MCF 10A (cell line): ENCODE measurements around the gene NUFIP2. TPM values are rescaled to one million over a fixed set of nuclear protein-coding genes. Genes with fewer than 3 reads are reported as not detected.
A peak's percentile ranks its signal among the peaks of the same experiment; 100 is the strongest.
"Not testable (repeated sequence)": the region's sequence is repeated elsewhere in the genome, so short reads cannot be mapped to it uniquely, and the experiment has no call there.

ENCODE experiments used
- BruUV-seq: library from RNA; stranded (reverse); fragments of 400-500 nt; replicated peaks from 2 replicates; lab custom pipeline; 2021; lab: Mats Ljungman, UMichigan
- CTCF ChIA-PET: fragments of 300-600 bp; sonication (Branson Sonifier 250); formaldehyde crosslinking; extraction: SDS; loops from one replicate; lab custom pipeline; 2021; ENCODE audit warnings: antibody characterized with exemption, inconsistent platforms; lab: Yijun Ruan, JAX
- POLR2A ChIA-PET: fragments of 300-600, 350-650 bp; sonication (Branson Sonifier 250); formaldehyde crosslinking; extraction: SDS; loops from one replicate; lab custom pipeline; 2020; ENCODE audit warnings: antibody characterized with exemption, inconsistent platforms; lab: Yijun Ruan, JAX
- DNase-seq: peaks from one replicate; pipeline ENCODE4 v3.0.0-alpha.2; 2018; ENCODE audit not compliant: unreplicated experiment
- H3K27ac Mint-ChIP-seq: one replicate; pipeline ENCODE4 v1.8.0; 2022; ENCODE audit warnings: mild to moderate bottlenecking, low read depth, mixed read lengths; ENCODE audit not compliant: unreplicated experiment
- H3K27me3 Mint-ChIP-seq: one replicate; pipeline ENCODE4 v1.8.0; 2022; ENCODE audit warnings: mixed read lengths; ENCODE audit not compliant: insufficient read depth, unreplicated experiment
- H3K36me3 Mint-ChIP-seq: one replicate; pipeline ENCODE4 v1.8.0; 2022; ENCODE audit warnings: mild to moderate bottlenecking, moderate library complexity, mixed read lengths; ENCODE audit not compliant: insufficient read depth, unreplicated experiment
- H3K4me1 Mint-ChIP-seq: one replicate; pipeline ENCODE4 v1.8.0; 2022; ENCODE audit warnings: mixed read lengths; ENCODE audit not compliant: insufficient read depth, unreplicated experiment
- H3K4me3 Mint-ChIP-seq: one replicate; pipeline ENCODE4 v1.8.0; 2022; ENCODE audit warnings: mild to moderate bottlenecking, moderate library complexity, mixed read lengths; ENCODE audit not compliant: unreplicated experiment
- H3K9me3 Mint-ChIP-seq: one replicate; pipeline ENCODE4 v1.8.0; 2022; ENCODE audit warnings: mixed read lengths; ENCODE audit not compliant: unreplicated experiment
- CTCF ChIP-seq: fragments of 200-600 bp; IDR thresholded peaks from one replicate; pipeline ENCODE4 v1.8.0; 2022; ENCODE audit warnings: antibody characterized with exemption, mild to moderate bottlenecking; ENCODE audit not compliant: unreplicated experiment
- intact Hi-C: fragments of 100-400 bp; cut with micrococcal nuclease; formaldehyde crosslinking; loops from 2 replicates; pipeline ENCODE4 v1.14.1; 2022
- total RNA-seq: library from RNA; stranded (reverse); gene quantifications from 2 replicates; pipeline ENCODE4 v1.2.3, GENCODE V29; 2022

The NUFIP2 gene
- total RNA-seq, 1 experiment from 2014 or later = 78.6 TPM

- Mint-ChIP-seq H3K27me3 (no peaks in the 10 kb centered on the region), H3K4me3 (no peak overlapping the region), H3K4me1 (peaks cover 32% of the 10 kb centered on the region), H3K27ac (peak overlapping the region; percentile 88), H3K36me3 (no peaks in the 10 kb centered on the region), H3K9me3 (no peaks in the 10 kb centered on the region)
- no peak for TF ChIP-seq CTCF
- CTCF ChIA-PET = interaction anchor here (1.1 to 6.6 kb wide), 5 partner anchors 10 to 92 kb away, joined by 3 to 55 read pairs (median 6); no protein-coding TSS in a partner anchor
- intact Hi-C loops = no loop called here
- no TSS peak for BruUV-seq
- POLR2A ChIA-PET = interaction anchor here (0.6 to 2.5 kb wide), 5 partner anchors 20 to 181 kb away, joined by 3 to 13 read pairs (median 5); no protein-coding TSS in a partner anchor
- DNase-seq = peak; percentile 63
Observed at GRCh38 chr17:29237476-29238132, 56.3 kb downstream of the NUFIP2 start.

GRCh38 chr17:29235904-29236303 lies 58.0 kb downstream of the NUFIP2 start:
- POLR2A ChIA-PET = interaction anchor here (1.5 kb wide), 2 partner anchors 14 to 20 kb away, joined by 3 read pairs; no protein-coding TSS in a partner anchor
- peaks cover 24% of the 10 kb centered on the region for H3K4me1 Mint-ChIP-seq
- H3K27me3 Mint-ChIP-seq = no peaks in the 10 kb centered on the region
- no peaks in the 10 kb centered on the region for H3K9me3 Mint-ChIP-seq
- H3K27ac Mint-ChIP-seq = no peak overlapping the region
- CTCF ChIA-PET = interaction anchor here (1.1 to 6.6 kb wide), 2 partner anchors 16 to 56 kb away, joined by 3 to 55 read pairs; no protein-coding TSS in a partner anchor
- no peak for TF ChIP-seq CTCF
- intact Hi-C loops = no loop called here
- no peaks in the 10 kb centered on the region for H3K36me3 Mint-ChIP-seq
- DNase-seq = no peak
- no TSS peak for BruUV-seq
- H3K4me3 Mint-ChIP-seq = no peak overlapping the region

GRCh38 chr17:29234972-29235371 lies 59.0 kb downstream of the NUFIP2 start:
- H3K4me3 Mint-ChIP-seq, H3K27ac Mint-ChIP-seq, BruUV-seq, POLR2A ChIA-PET, H3K27me3 Mint-ChIP-seq, H3K9me3 Mint-ChIP-seq, intact Hi-C loops, DNase-seq, H3K36me3 Mint-ChIP-seq: not testable (repeated sequence)
- H3K4me1 Mint-ChIP-seq = peaks cover 17% of the 10 kb centered on the region
- CTCF ChIA-PET = interaction anchor here (1.1 to 6.6 kb wide), 2 partner anchors 16 to 20 kb away, joined by 3 to 55 read pairs; no protein-coding TSS in a partner anchor

- H3K4me1 Mint-ChIP-seq = peaks cover 12% of the 10 kb centered on the region
- POLR2A ChIA-PET = interaction anchor here (0.6 to 0.8 kb wide), 2 partner anchors 83 to 267 kb away, joined by 3 read pairs; no protein-coding TSS in a partner anchor
- BruUV-seq = no TSS peak
- DNase-seq = no peak
- no peaks in the 10 kb centered on the region for H3K9me3 Mint-ChIP-seq
- intact Hi-C loops = no loop called here
- TF ChIP-seq CTCF = no peak
- H3K27ac Mint-ChIP-seq = no peak overlapping the region
- H3K4me3 Mint-ChIP-seq = no peak overlapping the region
- CTCF ChIA-PET = interaction anchor here (0.8 to 1.8 kb wide), 6 partner anchors 9 to 109 kb away, joined by 3 to 14 read pairs (median 4); no protein-coding TSS in a partner anchor
- H3K27me3 Mint-ChIP-seq = no peaks in the 10 kb centered on the region
- H3K36me3 Mint-ChIP-seq = no peaks in the 10 kb centered on the region
Observed at GRCh38 chr17:29233301-29233700, 60.6 kb downstream of the NUFIP2 start.
